Effector memory CD4-positive, alpha-beta T cell (primary cell): Measurements from ENCODE around the gene GPR39.

ENCODE experiments used
- DNase-seq, 3 donors: peaks; one replicate each; pipeline ENCODE4 v3.0.0-alpha.2; 2020
- H3K27ac ChIP-seq: 2 replicates; pipeline ENCODE4 v1.7.0; 2013; ENCODE audit warnings: mild to moderate bottlenecking, low read length, moderate library complexity; ENCODE audit not compliant: insufficient read depth, poor library complexity, severe bottlenecking
- H3K27me3 ChIP-seq: replicated peaks from 2 replicates; pipeline ENCODE4 v1.7.0; 2013; ENCODE audit warnings: mild to moderate bottlenecking, low read length; ENCODE audit not compliant: insufficient read depth, control insufficient read depth, poor library complexity, severe bottlenecking
- H3K36me3 ChIP-seq: 2 replicates; pipeline ENCODE4 v1.7.0; 2013; ENCODE audit warnings: mild to moderate bottlenecking, low read length, moderate library complexity; ENCODE audit not compliant: control insufficient read depth, insufficient read depth
- H3K4me1 ChIP-seq: 2 replicates; pipeline ENCODE4 v1.7.0; 2013; ENCODE audit warnings: low read length, mild to moderate bottlenecking; ENCODE audit not compliant: control insufficient read depth, insufficient read depth, poor library complexity, severe bottlenecking
- H3K4me3 ChIP-seq: 2 replicates; pipeline ENCODE4 v1.7.0; 2013; ENCODE audit warnings: low read length, low read depth, mild to moderate bottlenecking; ENCODE audit not compliant: insufficient read depth, poor library complexity, severe bottlenecking
- H3K9me3 ChIP-seq: 2 replicates; pipeline ENCODE4 v1.7.0; 2013; ENCODE audit warnings: mild to moderate bottlenecking, low read length, moderate library complexity; ENCODE audit not compliant: control insufficient read depth

The GPR39 gene

DNA sequence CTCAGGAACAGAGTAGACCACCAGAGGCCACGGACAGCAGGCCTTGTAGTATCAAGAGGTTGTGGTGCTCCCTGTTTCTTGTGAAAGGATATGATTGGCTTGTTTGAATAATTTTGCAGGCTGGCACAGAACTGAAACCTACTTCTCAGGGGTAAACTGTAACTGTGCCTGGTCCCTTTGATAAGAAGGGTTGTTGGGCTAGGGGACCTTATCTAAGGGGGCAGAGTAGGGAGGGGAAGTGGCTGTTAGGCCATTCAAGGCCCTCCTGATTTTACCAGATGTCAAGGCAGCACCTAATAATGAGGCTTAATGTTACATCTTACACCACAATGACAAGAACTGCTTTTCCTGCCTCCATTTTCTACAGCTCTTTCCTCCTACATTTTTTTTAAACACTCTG, 45.6 kb downstream of the GPR39 start:
- no peaks in the 10 kb centered on the region for H3K4me1 ChIP-seq
- H3K27ac ChIP-seq = no peak overlapping the region
- H3K36me3 ChIP-seq = no peaks in the 10 kb centered on the region
- no peaks in the 10 kb centered on the region for H3K9me3 ChIP-seq
- no peak overlapping the region for H3K4me3 ChIP-seq
- DNase-seq = no peak
- H3K27me3 ChIP-seq = no peaks in the 10 kb centered on the region

DNA sequence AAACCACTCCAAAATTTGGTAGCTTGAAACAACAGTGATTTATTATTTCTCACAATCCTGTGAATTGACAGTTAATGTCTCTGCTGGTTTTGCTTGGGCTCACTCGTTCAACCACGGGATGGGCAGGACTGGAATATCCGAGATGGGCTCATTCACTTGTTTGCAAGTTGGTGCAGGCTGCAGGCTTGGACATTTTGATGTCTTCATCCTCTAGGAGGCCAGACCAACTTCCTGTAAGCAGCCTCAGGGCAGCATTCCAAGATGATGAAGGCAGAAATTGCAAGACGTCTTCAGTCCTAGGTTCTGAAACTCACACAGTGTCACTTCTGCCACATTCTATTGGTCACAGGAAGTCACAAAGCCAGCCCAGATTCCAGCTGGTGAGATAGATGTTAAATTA, 47.1 kb downstream of the GPR39 start:
- Histone ChIP-seq H3K36me3 (no peaks in the 10 kb centered on the region), H3K4me1 (no peaks in the 10 kb centered on the region), H3K27me3 (no peaks in the 10 kb centered on the region), H3K9me3 (no peaks in the 10 kb centered on the region), H3K4me3 (no peak overlapping the region), H3K27ac (no peak overlapping the region)
- no peak for DNase-seq

DNA sequence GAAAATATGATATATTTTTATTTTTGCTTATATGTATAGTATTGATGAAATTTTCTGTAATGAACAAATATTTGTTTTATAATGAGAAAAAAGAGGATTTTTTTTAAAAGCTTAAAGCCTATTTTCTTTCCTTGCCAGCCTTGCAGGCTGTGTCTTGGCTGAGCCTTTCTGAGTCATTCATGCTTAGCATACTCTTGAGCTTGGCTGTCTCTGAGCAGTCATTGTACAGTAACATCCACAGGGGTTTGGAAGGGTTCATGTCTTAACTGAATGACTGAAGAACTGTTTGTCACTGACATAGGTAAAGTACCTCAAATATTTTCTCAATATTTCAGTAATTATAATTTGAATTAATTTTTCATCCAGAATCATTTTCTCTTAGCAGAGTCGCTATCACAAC, 49.3 kb downstream of the GPR39 start:
- no peaks in the 10 kb centered on the region for H3K9me3 ChIP-seq
- no peak overlapping the region for H3K4me3 ChIP-seq
- H3K27me3 ChIP-seq = no peaks in the 10 kb centered on the region
- H3K36me3 ChIP-seq = no peaks in the 10 kb centered on the region
- DNase-seq = no peak
- no peaks in the 10 kb centered on the region for H3K4me1 ChIP-seq
- H3K27ac ChIP-seq = no peak overlapping the region

DNA sequence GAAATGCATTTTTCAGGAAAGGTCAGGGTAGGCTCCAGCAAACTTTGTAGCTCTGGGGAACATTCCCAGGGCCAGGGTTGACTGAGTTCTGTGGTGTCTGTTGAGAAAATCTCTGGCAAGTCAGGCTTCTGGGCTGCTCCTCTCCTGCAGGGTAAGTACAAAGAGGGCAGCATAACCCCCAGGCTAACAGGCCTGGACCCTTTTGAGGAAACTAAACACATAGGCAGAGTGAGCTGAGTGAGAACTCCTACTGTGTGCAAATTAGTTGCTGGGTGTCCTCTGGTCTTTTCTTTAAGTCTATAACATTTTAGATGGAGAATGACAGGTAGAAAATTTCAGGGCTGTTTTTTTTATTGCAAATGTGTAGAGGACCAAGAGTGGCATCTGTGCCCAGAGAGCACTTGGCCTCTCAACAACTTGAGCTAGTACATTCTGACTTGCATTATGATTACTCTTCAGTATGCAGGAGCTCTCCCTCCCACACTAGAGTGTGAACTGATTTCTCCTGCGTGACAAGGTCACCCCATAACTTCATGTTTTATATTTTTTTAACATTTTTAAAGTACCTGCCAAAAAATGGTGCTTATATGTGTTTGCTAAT, 49.9 kb downstream of the GPR39 start:
- no peak overlapping the region for H3K4me3 ChIP-seq
- H3K27me3 ChIP-seq = no peaks in the 10 kb centered on the region
- H3K27ac ChIP-seq = no peak overlapping the region
- no peaks in the 10 kb centered on the region for H3K9me3 ChIP-seq
- no peak for DNase-seq
- H3K4me1 ChIP-seq = no peaks in the 10 kb centered on the region
- no peaks in the 10 kb centered on the region for H3K36me3 ChIP-seq

DNA sequence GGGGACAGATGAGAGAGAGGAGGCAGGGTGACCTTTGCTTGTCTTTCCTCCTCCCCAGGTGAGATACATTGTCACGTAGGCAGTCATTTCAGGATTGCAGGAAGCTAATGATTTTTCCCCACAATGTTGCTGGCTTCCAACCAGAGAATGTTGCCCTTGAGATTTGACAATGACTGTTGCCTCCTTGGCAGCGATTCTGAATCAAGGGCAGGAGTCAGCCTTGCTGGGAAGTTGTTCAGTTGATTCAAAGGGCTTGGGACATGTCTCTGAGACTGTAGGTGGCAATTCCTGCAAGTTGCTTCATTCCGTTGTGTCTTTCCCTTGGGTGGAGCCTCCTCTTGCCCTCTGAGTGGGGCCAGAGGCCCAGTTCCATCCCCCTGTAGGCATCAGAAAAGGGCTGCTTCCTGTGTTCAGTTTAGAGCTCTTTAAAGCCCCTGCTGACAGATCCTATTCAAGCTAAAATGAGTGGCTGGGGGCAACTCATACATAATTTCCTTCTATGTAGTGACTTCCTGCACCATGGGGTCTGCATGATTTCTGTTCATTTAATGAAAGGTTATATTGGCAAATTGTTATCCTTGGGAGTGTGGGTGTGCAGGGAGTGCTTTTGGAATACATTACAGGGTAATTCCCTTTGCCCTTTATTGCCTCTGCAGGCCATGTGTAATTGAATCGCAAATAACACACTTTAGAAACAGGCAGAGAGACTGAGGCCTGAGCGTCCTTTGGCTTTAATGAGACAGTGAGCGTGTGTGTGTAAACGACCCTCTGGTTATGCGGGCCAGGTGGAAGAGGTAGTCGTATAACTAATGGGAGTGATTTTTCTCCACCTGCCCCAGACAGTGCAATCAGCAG, 52.4 kb downstream of the GPR39 start:
- Histone ChIP-seq H3K9me3 (no peaks in the 10 kb centered on the region), H3K27me3 (no peaks in the 10 kb centered on the region), H3K27ac (no peak overlapping the region), H3K36me3 (no peaks in the 10 kb centered on the region), H3K4me1 (no peaks in the 10 kb centered on the region), H3K4me3 (no peak overlapping the region)
- DNase-seq = no peak

DNA sequence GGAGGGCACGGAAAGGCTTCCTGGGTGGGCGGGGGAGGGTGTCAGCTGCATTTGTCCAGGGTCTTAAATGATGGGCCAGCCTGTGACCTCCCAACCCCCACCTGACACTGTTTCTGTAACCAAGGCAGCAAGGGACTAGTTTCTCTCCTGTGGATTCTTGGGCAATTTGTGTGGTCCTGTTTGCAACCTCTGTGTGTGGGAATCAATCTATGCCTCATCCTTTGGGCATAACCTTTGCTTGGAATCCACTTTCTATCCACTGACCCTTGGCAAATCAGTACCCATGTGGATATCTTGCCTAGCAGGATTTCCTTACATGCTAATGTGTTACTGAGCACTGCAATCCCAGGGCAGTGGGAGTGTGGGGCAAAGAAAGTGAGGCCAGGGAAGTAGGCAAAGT, 54.1 kb downstream of the GPR39 start:
- Histone ChIP-seq H3K4me1 (no peaks in the 10 kb centered on the region), H3K4me3 (no peak overlapping the region), H3K9me3 (no peaks in the 10 kb centered on the region), H3K27me3 (no peaks in the 10 kb centered on the region), H3K27ac (no peak overlapping the region), H3K36me3 (no peaks in the 10 kb centered on the region)
- no peak for DNase-seq

DNA sequence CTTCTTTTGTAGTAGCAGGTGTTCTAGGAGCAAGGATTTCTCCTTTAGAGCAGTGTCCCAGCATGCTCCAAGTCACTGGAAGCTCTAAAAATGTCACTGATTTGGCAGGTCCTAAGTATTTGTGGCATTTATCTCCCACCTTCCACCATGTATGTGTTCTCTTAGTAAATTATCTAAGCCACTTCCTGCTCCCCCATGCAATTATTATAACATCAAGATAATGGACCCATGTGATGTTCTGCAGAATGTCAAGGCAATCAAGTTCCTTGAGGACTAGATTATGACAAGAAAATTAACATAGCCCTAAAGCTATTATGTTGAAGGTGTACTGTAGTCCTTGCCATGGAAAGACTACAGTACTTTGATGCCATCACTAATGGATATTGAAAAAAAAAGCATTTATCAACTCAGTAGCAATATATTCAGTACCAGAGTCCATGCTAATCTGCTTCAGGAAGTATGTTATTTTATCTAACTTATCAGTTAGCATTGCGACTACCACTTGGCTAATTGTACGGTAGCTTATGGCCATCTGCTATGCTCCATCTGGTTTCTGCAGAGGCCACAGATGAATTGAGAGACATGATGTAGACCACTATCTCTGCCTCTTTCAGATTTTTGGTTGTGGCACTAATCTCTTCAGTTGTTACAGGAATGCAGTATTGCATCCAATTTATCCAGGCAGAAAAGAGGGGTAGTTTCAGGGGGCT, 56.7 kb downstream of the GPR39 start:
- no peaks in the 10 kb centered on the region for H3K27me3 ChIP-seq
- H3K4me3 ChIP-seq = no peak overlapping the region
- H3K36me3 ChIP-seq = no peaks in the 10 kb centered on the region
- no peak for DNase-seq
- no peaks in the 10 kb centered on the region for H3K4me1 ChIP-seq
- no peaks in the 10 kb centered on the region for H3K9me3 ChIP-seq
- H3K27ac ChIP-seq = no peak overlapping the region

DNA sequence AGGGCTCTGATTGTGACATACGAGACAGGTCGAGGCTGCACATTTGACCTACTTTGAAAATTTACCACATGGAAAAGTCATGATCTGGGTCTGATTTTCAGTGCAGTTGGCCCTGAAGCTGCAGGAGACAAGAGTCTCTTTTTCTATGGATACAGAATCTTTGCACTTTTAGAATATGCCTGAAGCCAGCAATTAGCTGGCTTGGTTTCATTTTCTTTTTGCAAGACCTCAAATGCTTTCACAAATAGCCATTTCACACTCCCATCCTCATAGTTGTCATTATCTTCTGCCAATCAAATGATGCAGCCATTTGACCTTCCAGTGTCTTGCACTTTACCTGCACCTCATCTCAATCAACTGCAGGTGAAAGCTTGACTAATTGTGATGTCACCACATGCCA, 59.0 kb downstream of the GPR39 start:
- no peaks in the 10 kb centered on the region for H3K27me3 ChIP-seq
- DNase-seq = no peak
- H3K9me3 ChIP-seq = no peaks in the 10 kb centered on the region
- no peaks in the 10 kb centered on the region for H3K36me3 ChIP-seq
- no peak overlapping the region for H3K4me3 ChIP-seq
- no peak overlapping the region for H3K27ac ChIP-seq
- no peaks in the 10 kb centered on the region for H3K4me1 ChIP-seq

DNA sequence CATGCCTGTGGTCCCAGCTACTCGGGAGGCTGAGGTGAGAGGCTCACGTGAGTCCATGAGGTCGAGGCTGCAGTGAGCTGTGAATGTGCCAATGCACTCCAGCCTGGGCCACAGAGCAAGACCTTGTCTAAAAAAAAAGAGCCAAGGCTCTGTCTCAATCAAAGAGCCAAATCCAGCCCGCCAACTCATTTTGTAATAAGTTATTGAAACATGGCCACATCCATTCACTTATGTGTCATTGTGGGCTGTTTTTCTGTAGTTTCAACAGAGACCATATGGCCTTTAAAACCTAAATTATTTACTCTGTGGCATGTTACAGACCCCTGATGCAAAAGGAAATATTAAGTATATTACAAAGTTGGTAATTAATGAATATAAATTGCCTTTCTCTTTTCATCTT, 60.8 kb downstream of the GPR39 start:
- H3K4me1 ChIP-seq = no peaks in the 10 kb centered on the region
- H3K27ac ChIP-seq = no peak overlapping the region
- no peaks in the 10 kb centered on the region for H3K36me3 ChIP-seq
- no peaks in the 10 kb centered on the region for H3K9me3 ChIP-seq
- no peak overlapping the region for H3K4me3 ChIP-seq
- no peaks in the 10 kb centered on the region for H3K27me3 ChIP-seq
- DNase-seq = no peak

DNA sequence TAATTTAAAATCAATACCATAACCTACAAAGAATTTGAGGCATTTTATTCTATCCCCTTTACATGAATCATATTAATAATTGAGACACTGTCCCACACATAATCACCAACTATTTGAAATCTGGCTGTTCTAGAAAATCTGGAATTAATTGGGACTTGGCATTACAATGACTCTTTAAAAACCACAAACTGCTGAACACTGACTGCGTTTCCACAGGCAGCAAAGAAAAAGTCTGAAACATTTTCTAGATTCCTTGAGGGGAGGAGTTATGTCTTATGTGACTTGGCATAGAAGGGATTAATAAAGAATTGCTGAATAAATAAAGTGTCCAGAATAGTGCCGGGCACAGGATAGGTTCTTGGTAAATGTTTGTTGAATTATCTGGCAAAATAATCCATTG, 61.4 kb downstream of the GPR39 start:
- Histone ChIP-seq H3K4me1 (no peaks in the 10 kb centered on the region), H3K36me3 (no peaks in the 10 kb centered on the region), H3K27me3 (no peaks in the 10 kb centered on the region), H3K4me3 (no peak overlapping the region), H3K9me3 (no peaks in the 10 kb centered on the region), H3K27ac (no peak overlapping the region)
- no peak for DNase-seq
